Transverse colon (tissue), 4 donors: ENCODE data around the gene WDR17. TPM values are rescaled to one million over a fixed set of nuclear protein-coding genes. Genes with fewer than 3 reads are reported as not detected.

ENCODE experiments used
- DNase-seq: peaks from one replicate; pipeline ENCODE4 v3.0.0-alpha.2; 2019
- H3K27ac ChIP-seq, 4 donors: fragments of 200-600 bp; sonication (generic); 2 replicates each; pipeline ENCODE4 v1.5.1; 2016 to 2018; ENCODE audit warnings: inconsistent platforms in 4 of 4
- H3K27me3 ChIP-seq: fragments of 200-600 bp; sonication (generic); 2 replicates; pipeline ENCODE4 v1.5.1; 2017; ENCODE audit warnings: inconsistent platforms
- H3K36me3 ChIP-seq, 4 donors: fragments of 200-600 bp; sonication (generic); 2 replicates each; pipeline ENCODE4 v1.5.1; 2017 to 2019; ENCODE audit warnings: inconsistent platforms in 4 of 4
- H3K4me1 ChIP-seq, 4 donors: fragments of 200-600 bp; sonication (generic); 2 replicates each; pipeline ENCODE4 v1.5.1; 2017 to 2020; ENCODE audit warnings: inconsistent platforms in 4 of 4
- H3K4me3 ChIP-seq, 4 donors: fragments of 200-600 bp; sonication (generic); 1 replicate in 1 of 4; 2 replicates in 3 of 4; pipeline versions ENCODE4 v1.5.1 to v1.6.1; 2017 to 2019; ENCODE audit warnings: inconsistent platforms in 4 of 4
- H3K9me3 ChIP-seq, 2 donors: fragments of 200-600 bp; sonication (generic); 2 replicates each; pipeline ENCODE4 v1.5.1; 2017 to 2019; ENCODE audit warnings: inconsistent platforms in 2 of 2
- EP300 ChIP-seq: sonication (generic); formaldehyde crosslinking; IDR thresholded peaks from one replicate; pipeline ENCODE4 v1.6.1; 2017; ENCODE audit warnings: antibody characterized with exemption, low read depth
- POLR2A ChIP-seq: fragments of 450-650 bp; IDR thresholded peaks from one replicate; pipeline ENCODE4 v1.6.1; 2016; ENCODE audit warnings: antibody characterized with exemption, mild to moderate bottlenecking, moderate library complexity
- POLR2AphosphoS5 ChIP-seq, 3 donors: sonication (generic); formaldehyde crosslinking; IDR thresholded peaks; one replicate each; pipeline ENCODE4 v1.6.1; 2016; ENCODE audit warnings: antibody characterized with exemption in 3 of 3
- WGBS, 2 donors: methylation state at CpG; one replicate each; pipeline ENCODE4 v1.1.5; 2018; ENCODE audit warnings: low coverage in 1 of 2; 5-methylcytosine and 5-hydroxymethylcytosine counted together
- in situ Hi-C, 4 donors: fragments of 200-750 bp; cut with MboI; loops; one replicate each; pipeline versions ENCODE4 v1.15.0 to v1.15.1; 2017; ENCODE audit warnings: low sequenced_read_pairs in 3 of 4, low pct_ligation_motif_present in 1 of 4, low pct_unique_long_range_greater_than_20kb in 1 of 4
- intact Hi-C: fragments of 100-400 bp; cut with DNase I; formaldehyde crosslinking; loops from one replicate; pipeline ENCODE4 v1.15.1; 2023; ENCODE audit warnings: low total_unique reads
- small RNA-seq, 4 donors: library from RNA; depleted of rRNA; stranded (forward); fragments of <200 nt; gene quantifications; one replicate each; pipeline ENCODE3, GENCODE V24; 2016
- total RNA-seq, 4 donors: library from RNA; depleted of rRNA; stranded (reverse); fragments of >200 nt; gene quantifications; one replicate each; pipeline ENCODE4 v1.1.0, GENCODE V29; 2016
- TF ChIP-seq, protein P1 (sequence below), 5 experiments: fragments of 200-600 bp in 3 of 5; fragments of 450-650 bp in 2 of 5; sonication (generic) in 3 of 5; IDR thresholded peaks; 1 replicate in 2 of 5; 2 replicates in 3 of 5; pipeline ENCODE4 v1.5.1; 2016 to 2017; ENCODE audit warnings: antibody characterized with exemption in 5 of 5, inconsistent platforms in 3 of 5, mild to moderate bottlenecking in 2 of 5, moderate library complexity in 1 of 5

Gene WDR17
- total RNA-seq, 4 donors from 2014 or later, result 0.96 to 7.6 (median 1.4) TPM; not detected in 1

GRCh38 chr4:176229645-176230044, 164.0 kb downstream of the WDR17 start:
- H3K9me3 ChIP-seq, result no peaks in the 10 kb centered on the region
- no peaks in the 10 kb centered on the region for H3K36me3 ChIP-seq
- in situ Hi-C loops (no loop called here), intact Hi-C loops (no loop called here)
- peaks cover 0 to 4% (median 0%) of the 10 kb centered on the region in 4 donors for H3K4me1 ChIP-seq
- H3K27me3 ChIP-seq, result no peaks in the 10 kb centered on the region
- H3K27ac ChIP-seq, result peak overlapping the region in 2 of 4 donors; percentile 27 to 28
- WGBS, 2 donors, result 56 to 57% methylated on average over 3 to 4 of the region's 4 CpGs
- no peak for DNase-seq
- TF ChIP-seq, protein P1, sequence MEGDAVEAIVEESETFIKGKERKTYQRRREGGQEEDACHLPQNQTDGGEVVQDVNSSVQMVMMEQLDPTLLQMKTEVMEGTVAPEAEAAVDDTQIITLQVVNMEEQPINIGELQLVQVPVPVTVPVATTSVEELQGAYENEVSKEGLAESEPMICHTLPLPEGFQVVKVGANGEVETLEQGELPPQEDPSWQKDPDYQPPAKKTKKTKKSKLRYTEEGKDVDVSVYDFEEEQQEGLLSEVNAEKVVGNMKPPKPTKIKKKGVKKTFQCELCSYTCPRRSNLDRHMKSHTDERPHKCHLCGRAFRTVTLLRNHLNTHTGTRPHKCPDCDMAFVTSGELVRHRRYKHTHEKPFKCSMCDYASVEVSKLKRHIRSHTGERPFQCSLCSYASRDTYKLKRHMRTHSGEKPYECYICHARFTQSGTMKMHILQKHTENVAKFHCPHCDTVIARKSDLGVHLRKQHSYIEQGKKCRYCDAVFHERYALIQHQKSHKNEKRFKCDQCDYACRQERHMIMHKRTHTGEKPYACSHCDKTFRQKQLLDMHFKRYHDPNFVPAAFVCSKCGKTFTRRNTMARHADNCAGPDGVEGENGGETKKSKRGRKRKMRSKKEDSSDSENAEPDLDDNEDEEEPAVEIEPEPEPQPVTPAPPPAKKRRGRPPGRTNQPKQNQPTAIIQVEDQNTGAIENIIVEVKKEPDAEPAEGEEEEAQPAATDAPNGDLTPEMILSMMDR (IDR thresholded peaks at IDR 0.05), result no peak
- no peak for TF ChIP-seq POLR2A
- TF ChIP-seq POLR2AphosphoS5 (IDR thresholded peaks at IDR 0.05), result no peak
- no peak for TF ChIP-seq EP300
- no peak overlapping the region for H3K4me3 ChIP-seq

Small RNA genes within 50 kb of the gene (small RNA-seq; reads per million reads assigned to genes)
- 0 reads per million in 4 donors for gene RF00432

Other genes with a start within 250 kb of the WDR17 start
- not detected for gene SPATA4, start 129.7 kb downstream of the WDR17 start, total RNA-seq
- 1 to 10 TPM in 3 of 4 donors, not detected in 1; 1.4 to 3.8 (median 1.8) TPM for gene ASB5, start 203.4 kb downstream of the WDR17 start, total RNA-seq